Ascending aorta (tissue), 2 donors: ENCODE results near the gene CTCFL. TPM values are rescaled to one million over a fixed set of nuclear protein-coding genes. Genes with fewer than 3 reads are reported as not detected.

Source experiments
- DNase-seq, 2 donors: peaks; one replicate each; pipeline ENCODE4 v3.0.0-alpha.2; 2019; ENCODE audit warnings: low spot score in 2 of 2
- H3K27ac ChIP-seq, 2 donors: fragments of 200-600 bp; sonication (generic); one replicate each; pipeline ENCODE4 v1.5.1; 2016 to 2017; ENCODE audit warnings: mild to moderate bottlenecking in 1 of 2
- H3K27me3 ChIP-seq: fragments of 200-600 bp; sonication (generic); one replicate; pipeline ENCODE4 v1.5.1; 2017
- H3K36me3 ChIP-seq, 2 donors: fragments of 200-600 bp; sonication (generic); one replicate each; pipeline ENCODE4 v1.5.1; 2016
- H3K4me1 ChIP-seq, 2 donors: fragments of 200-600 bp; sonication (generic); one replicate each; pipeline ENCODE4 v1.5.1; 2016 to 2017; ENCODE audit warnings: mild to moderate bottlenecking in 1 of 2
- H3K4me3 ChIP-seq, 2 donors: fragments of 200-600 bp; sonication (generic); one replicate each; pipeline ENCODE4 v1.5.1; 2016 to 2017; ENCODE audit warnings: mild to moderate bottlenecking in 1 of 2
- H3K9me3 ChIP-seq, 2 donors: fragments of 200-600 bp; sonication (generic); one replicate each; pipeline ENCODE4 v1.5.1; 2016
- CTCF ChIP-seq, 3 experiments: fragments of 200-600 bp in 2 of 3; fragments of 450-650 bp in 1 of 3; sonication (generic) in 2 of 3; IDR thresholded peaks; one replicate each; pipeline ENCODE4 v1.5.1; 2016 to 2019; ENCODE audit warnings: antibody characterized with exemption in 3 of 3, mild to moderate bottlenecking in 1 of 3, moderate library complexity in 1 of 3
- intact Hi-C: fragments of 100-400 bp; cut with DNase I; formaldehyde crosslinking; loops from one replicate; pipeline ENCODE4 v1.15.1; 2023
- total RNA-seq: library from RNA; depleted of rRNA; stranded (reverse); fragments of >200 nt; gene quantifications from one replicate; pipeline ENCODE4 v1.1.0, GENCODE V29; 2016

Gene CTCFL
- total RNA-seq, 1 donor from 2014 or later, result not detected

GRCh38 chr20:57482148-57482547 is 42.8 kb downstream of the CTCFL start:
- DNase-seq, result peak in 1 of 2 donors; percentile 4
- no peaks in the 10 kb centered on the region for H3K36me3 ChIP-seq
- H3K4me3 ChIP-seq, result no peak overlapping the region
- no peak overlapping the region for H3K27ac ChIP-seq
- peaks cover 0 to 12% of the 10 kb centered on the region in 2 donors for H3K4me1 ChIP-seq
- TF ChIP-seq CTCF (IDR thresholded peaks at IDR 0.05), result no peak
- no peaks in the 10 kb centered on the region for H3K9me3 ChIP-seq
- intact Hi-C loops, result no loop called here
- no peaks in the 10 kb centered on the region for H3K27me3 ChIP-seq

- Histone ChIP-seq H3K27me3 (no peaks in the 10 kb centered on the region), H3K36me3 (no peaks in the 10 kb centered on the region), H3K4me3 (no peak overlapping the region), H3K9me3 (no peaks in the 10 kb centered on the region), H3K4me1 (peaks cover 0 to 12% of the 10 kb centered on the region in 2 donors), H3K27ac (no peak overlapping the region)
- intact Hi-C loops, result no loop called here
- DNase-seq, result peak in 1 of 2 donors; percentile 52
- TF ChIP-seq CTCF (IDR thresholded peaks at IDR 0.05), result no peak
Measured at GRCh38 chr20:57481281-57481711, 43.6 kb downstream of the CTCFL start.

GRCh38 chr20:57480444-57481160 is 44.3 kb downstream of the CTCFL start:
- Histone ChIP-seq H3K36me3 (no peaks in the 10 kb centered on the region), H3K27me3 (no peaks in the 10 kb centered on the region), H3K4me3 (peak overlapping the region in 1 of 2 donors; percentile 28), H3K9me3 (no peaks in the 10 kb centered on the region), H3K27ac (no peak overlapping the region), H3K4me1 (peaks cover 0 to 12% of the 10 kb centered on the region in 2 donors)
- TF ChIP-seq CTCF (IDR thresholded peaks at IDR 0.05), result no peak
- peak in 1 of 2 donors; percentile 48 for DNase-seq
- intact Hi-C loops, result no loop called here

- H3K9me3 ChIP-seq, result no peaks in the 10 kb centered on the region
- no peaks in the 10 kb centered on the region for H3K36me3 ChIP-seq
- no peak overlapping the region for H3K27ac ChIP-seq
- no peak for TF ChIP-seq CTCF (IDR thresholded peaks at IDR 0.05)
- H3K4me1 ChIP-seq, result peaks cover 0 to 12% of the 10 kb centered on the region in 2 donors
- no peak overlapping the region for H3K4me3 ChIP-seq
- intact Hi-C loops, result no loop called here
- peak in 1 of 2 donors; percentile 16 for DNase-seq
- no peaks in the 10 kb centered on the region for H3K27me3 ChIP-seq
Measured at GRCh38 chr20:57479196-57479595, 45.7 kb downstream of the CTCFL start.

GRCh38 chr20:57478176-57478575 is 46.8 kb downstream of the CTCFL start:
- no peaks in the 10 kb centered on the region for H3K9me3 ChIP-seq
- H3K4me3 ChIP-seq, result no peak overlapping the region
- no peak for DNase-seq
- peaks cover 0 to 12% of the 10 kb centered on the region in 2 donors for H3K4me1 ChIP-seq
- intact Hi-C loops, result no loop called here
- no peaks in the 10 kb centered on the region for H3K27me3 ChIP-seq
- H3K27ac ChIP-seq, result no peak overlapping the region
- no peak for TF ChIP-seq CTCF (IDR thresholded peaks at IDR 0.05)
- H3K36me3 ChIP-seq, result no peaks in the 10 kb centered on the region
